Fibroblast of skin of back (primary cell): Measurements from ENCODE around the gene KCNA10.
A peak's percentile ranks its signal among the peaks of the same experiment; 100 is the strongest.
"Not testable (repeated sequence)": the region's sequence is repeated elsewhere in the genome, so short reads cannot be mapped to it uniquely, and the experiment has no call there.

Source experiments
- DNase-seq: peaks from one replicate; pipeline ENCODE4 v3.0.0-alpha.2; 2013

KCNA10 gene

GRCh38 chr1:110533230-110533629, 14.3 kb upstream of the KCNA10 start:
- no peak for DNase-seq

- no peak for DNase-seq
These were observed 10.0 kb upstream of the KCNA10 start for GRCh38 chr1:110529011-110529410.

GRCh38 chr1:110526201-110526780, 7.3 kb upstream of the KCNA10 start:
- no peak for DNase-seq

GRCh38 chr1:110525249-110525595, 6.2 kb upstream of the KCNA10 start:
- no peak for DNase-seq

- peak; percentile 9 for DNase-seq
These were observed 5.6 kb upstream of the KCNA10 start for GRCh38 chr1:110524311-110525248.

GRCh38 chr1:110523011-110523410, 4.0 kb upstream of the KCNA10 start:
- DNase-seq = no peak

GRCh38 chr1:110522560-110522959, 3.6 kb upstream of the KCNA10 start:
- DNase-seq = no peak

- no peak for DNase-seq
These were observed 1.9 kb upstream of the KCNA10 start for GRCh38 chr1:110520827-110521226.

GRCh38 chr1:110515891-110516290, 3.1 kb downstream of the KCNA10 start:
- no peak for DNase-seq

- DNase-seq = no peak
These were observed 3.9 kb downstream of the KCNA10 start for GRCh38 chr1:110515041-110515440.

- peak; percentile 33 for DNase-seq
These were observed 5.5 kb downstream of the KCNA10 start for GRCh38 chr1:110513511-110513910.

- DNase-seq = no peak
These were observed 7.5 kb downstream of the KCNA10 start for GRCh38 chr1:110511436-110511835.

- not testable (repeated sequence) for DNase-seq
These were observed 8.1 kb downstream of the KCNA10 start for GRCh38 chr1:110510921-110511320.

- no peak for DNase-seq
These were observed 9.3 kb downstream of the KCNA10 start for GRCh38 chr1:110509655-110510054.

- DNase-seq = peak; percentile 21
These were observed 10.7 kb downstream of the KCNA10 start for GRCh38 chr1:110508028-110508940.

GRCh38 chr1:110506541-110506940, 12.4 kb downstream of the KCNA10 start:
- DNase-seq = no peak

GRCh38 chr1:110505596-110505995, 13.4 kb downstream of the KCNA10 start:
- no peak for DNase-seq

- DNase-seq = no peak
These were observed 14.7 kb downstream of the KCNA10 start for GRCh38 chr1:110504226-110504625.

- DNase-seq = no peak
These were observed 15.5 kb downstream of the KCNA10 start for GRCh38 chr1:110503471-110503870.

GRCh38 chr1:110502402-110503151, 16.4 kb downstream of the KCNA10 start:
- no peak for DNase-seq

GRCh38 chr1:110501488-110502132, 17.4 kb downstream of the KCNA10 start:
- no peak for DNase-seq

- DNase-seq = no peak
These were observed 20.7 kb downstream of the KCNA10 start for GRCh38 chr1:110498270-110498669.
